K562 (cell line): Measurements from ENCODE around the gene TTC13. TPM values are rescaled to one million over a fixed set of nuclear protein-coding genes. Genes with fewer than 3 reads are reported as not detected.
A peak's percentile ranks its signal among the peaks of the same experiment; 100 is the strongest.

Experiments used
- ATAC-seq: fragments of 200-7000 bp; cut with Tn5 transposase; 3 replicates; pipeline ENCODE4 v1.9.1; 2020; ENCODE audit warnings: moderate library complexity
- BruUV-seq: library from RNA; stranded (reverse); fragments of 400-500 nt; replicated peaks from 2 replicates; lab custom pipeline; 2021; lab: Mats Ljungman, UMichigan
- CTCF ChIA-PET: fragments of 300-600 bp; formaldehyde crosslinking; extraction: SDS; loops from one replicate; lab custom pipeline; 2021; ENCODE audit warnings: low intra/inter-chr PET ratio; lab: Yijun Ruan, JAX
- POLR2A ChIA-PET: fragments of 300-600, 350-650 bp; sonication (Branson Sonifier 250); formaldehyde crosslinking; extraction: SDS; loops from one replicate; lab custom pipeline; 2021; ENCODE audit warnings: antibody characterized with exemption, inconsistent platforms; lab: Yijun Ruan, JAX
- DNase-seq, 4 experiments: peaks; one replicate each; pipeline versions ENCODE4 v3.0.0 to v3.0.0-alpha.2; 2011 to 2018; ENCODE audit warnings: low spot score in 3 of 4, mixed read lengths in 3 of 4; ENCODE audit errors: extremely low read depth in 1 of 4
- FAIRE-seq: peaks from 2 replicates; lab custom pipeline; 2011; peaks lifted over from hg19 to GRCh38; lab: Jason Lieb, UNC
- H2AFZ ChIP-seq: 2 replicates; pipeline ENCODE4 v1.6.0; 2011; ENCODE audit warnings: low read depth, low read length, control low read depth, inconsistent platforms
- H3K27ac ChIP-seq: fragments of 200-600 bp; 3 replicates; pipeline ENCODE4 v1.8.0; 2011; ENCODE audit warnings: low read depth, mild to moderate bottlenecking, control low read depth, inconsistent platforms, low read length, moderate library complexity, mixed read lengths; ENCODE audit errors: extremely low read depth
- H3K27me3 ChIP-seq, 2 experiments: fragments of 300-600 bp in 1 of 2; 2 replicates in 1 of 2; 3 replicates in 1 of 2; pipeline versions ENCODE4 v1.6.0 to v1.8.0; 2011; ENCODE audit warnings: inconsistent platforms in 2 of 2, low read length in 2 of 2, mild to moderate bottlenecking in 1 of 2, mixed read lengths in 1 of 2, moderate library complexity in 1 of 2; ENCODE audit not compliant: control insufficient read depth in 2 of 2, insufficient read depth in 2 of 2
- H3K36me3 ChIP-seq: fragments of 300-600 bp; 3 replicates; pipeline ENCODE4 v1.8.0; 2011; ENCODE audit warnings: mild to moderate bottlenecking, low read length, inconsistent platforms; ENCODE audit not compliant: control insufficient read depth, insufficient read depth
- H3K4me1 ChIP-seq, 2 experiments: fragments of 200-600 bp in 1 of 2; replicated peaks in 1 of 2; 2 replicates in 1 of 2; 3 replicates in 1 of 2; pipeline versions ENCODE4 v1.5.1 to v1.8.0; 2011; ENCODE audit warnings: inconsistent platforms in 2 of 2, low read length in 2 of 2, mild to moderate bottlenecking in 1 of 2, mixed read lengths in 1 of 2, moderate library complexity in 1 of 2; ENCODE audit not compliant: control insufficient read depth in 2 of 2, insufficient read depth in 2 of 2
- H3K4me2 ChIP-seq: 2 replicates; pipeline ENCODE4 v1.6.1; 2011; ENCODE audit warnings: low read length, control low read depth, inconsistent platforms, mixed read lengths; ENCODE audit not compliant: insufficient read depth
- H3K4me3 ChIP-seq: fragments of 200-600 bp; sonication (generic), shearing (Covaris generic); 2 replicates; pipeline ENCODE4 v1.5.1; 2016; ENCODE audit warnings: control low read depth, inconsistent platforms
- H3K79me2 ChIP-seq: fragments of 200-600 bp; 3 replicates; pipeline ENCODE4 v1.8.0; 2011; ENCODE audit warnings: low read length, inconsistent platforms; ENCODE audit not compliant: control insufficient read depth, insufficient read depth
- H3K9ac ChIP-seq, 2 experiments: 2 replicates each; pipeline versions ENCODE4 v1.6.0 to v1.6.1; 2011; ENCODE audit warnings: low read depth in 2 of 2, low read length in 2 of 2, control low read depth in 1 of 2, inconsistent platforms in 1 of 2, mild to moderate bottlenecking in 1 of 2, mixed read lengths in 1 of 2; ENCODE audit not compliant: insufficient read depth in 1 of 2
- H3K9me1 ChIP-seq: one replicate; pipeline ENCODE4 v1.6.0; 2011; ENCODE audit warnings: inconsistent platforms, mild to moderate bottlenecking, low read length, moderate library complexity; ENCODE audit not compliant: control insufficient read depth, insufficient read depth
- H3K9me3 ChIP-seq: replicated peaks from 2 replicates; pipeline ENCODE4 v1.5.1; 2011; ENCODE audit warnings: low read depth, low read length, inconsistent platforms; ENCODE audit not compliant: control insufficient read depth, insufficient read depth
- H4K20me1 ChIP-seq: replicated peaks from 2 replicates; pipeline ENCODE4 v1.6.1; 2011; ENCODE audit warnings: low read length, inconsistent platforms, mixed read lengths; ENCODE audit not compliant: control insufficient read depth, insufficient read depth
- ATF2 ChIP-seq: sonication (generic); formaldehyde crosslinking; IDR thresholded peaks from 2 replicates; pipeline ENCODE4 v1.8.1; 2022; ENCODE audit warnings: missing genetic modification reagents
- CTCF ChIP-seq, 3 experiments: IDR thresholded peaks in 2 of 3; conservative IDR thresholded peaks in 1 of 3; 2 replicates each; pipeline ENCODE4 v1.5.1; 2011 to 2012; ENCODE audit warnings: low read length in 3 of 3, mild to moderate bottlenecking in 3 of 3, control low read depth in 2 of 3, improper control_type of control experiment in 1 of 3, inconsistent platforms in 1 of 3, low read depth in 1 of 3, mixed read lengths in 1 of 3, moderate library complexity in 1 of 3; ENCODE audit not compliant: insufficient read depth in 2 of 3
- GTF2A2 ChIP-seq: IDR thresholded peaks from 2 replicates; pipeline ENCODE4 v1.6.1; 2016; ENCODE audit warnings: mild to moderate bottlenecking, missing genetic modification characterization, missing compliant biosample characterization
- IRF2 ChIP-seq: sonication (generic); formaldehyde crosslinking; IDR thresholded peaks from 2 replicates; pipeline ENCODE4 v1.8.1; 2022; ENCODE audit warnings: mild to moderate bottlenecking, missing genetic modification reagents
- MBD2 ChIP-seq: sonication (generic); IDR thresholded peaks from 2 replicates; pipeline ENCODE4 v1.6.1; 2016; ENCODE audit warnings: low read depth, borderline replicate concordance
- NUFIP1 ChIP-seq: fragments of 450-650 bp; IDR thresholded peaks from 2 replicates; pipeline ENCODE4 v1.6.1; 2018; ENCODE audit not compliant: partially characterized antibody
- PCBP2 ChIP-seq: fragments of 200-400 bp; formaldehyde crosslinking; IDR thresholded peaks from 2 replicates; pipeline ENCODE4 v1.6.1; 2018; ENCODE audit warnings: low read length, low read depth, mild to moderate bottlenecking, moderate library complexity; ENCODE audit not compliant: poor library complexity, severe bottlenecking
- RAD21 ChIP-seq, 2 experiments: fragments of 250-450 bp in 1 of 2; fragments of 450-650 bp in 1 of 2; sonication (Bioruptor Pico) in 1 of 2; formaldehyde crosslinking in 1 of 2; IDR thresholded peaks in 1 of 2; conservative IDR thresholded peaks in 1 of 2; 2 replicates each; pipeline versions ENCODE4 v1.4.0 to v1.8.0; 2020 to 2022; ENCODE audit warnings: mild to moderate bottlenecking in 2 of 2, moderate library complexity in 1 of 2
- RBM14 ChIP-seq: fragments of 200-400 bp; formaldehyde crosslinking; IDR thresholded peaks from 2 replicates; pipeline ENCODE4 v1.6.1; 2018; ENCODE audit warnings: low read depth, mild to moderate bottlenecking, low read length, moderate library complexity, borderline replicate concordance; ENCODE audit not compliant: insufficient read depth
- TARDBP ChIP-seq: fragments of 450-650 bp; IDR thresholded peaks from 2 replicates; pipeline ENCODE4 v1.6.1; 2016
- U2AF2 ChIP-seq: fragments of 200-400 bp; formaldehyde crosslinking; optimal IDR thresholded peaks from 2 replicates; pipeline ENCODE3; 2017; ENCODE audit warnings: low read depth, mild to moderate bottlenecking, low read length
- ZBTB9 ChIP-seq: fragments of 450-650 bp; formaldehyde crosslinking; IDR thresholded peaks from 2 replicates; pipeline ENCODE4 v1.4.0; 2020; ENCODE audit warnings: mild to moderate bottlenecking, moderate library complexity
- ZFP36 ChIP-seq: fragments of 150-350 bp; IDR thresholded peaks from 2 replicates; pipeline ENCODE4 v1.6.1; 2018; ENCODE audit warnings: low read length, low read depth; ENCODE audit not compliant: partially characterized antibody
- ZFPM2 ChIP-seq: fragments of 250-450 bp; sonication (Bioruptor Pico); IDR thresholded peaks from 2 replicates; pipeline ENCODE4 v1.5.1; 2022; ENCODE audit warnings: mild to moderate bottlenecking
- ZNF212 ChIP-seq: fragments of 450-650 bp; formaldehyde crosslinking; IDR thresholded peaks from 2 replicates; pipeline ENCODE4 v1.4.0; 2020; ENCODE audit warnings: mild to moderate bottlenecking
- ZNF408 ChIP-seq: fragments of 250-450 bp; sonication (Bioruptor Pico); IDR thresholded peaks from 2 replicates; pipeline ENCODE4 v1.4.0; 2020; ENCODE audit warnings: low read depth, mild to moderate bottlenecking, moderate library complexity
- WGBS: fragments of 100-300 bp; shearing (Covaris generic); methylation state at CpG from one replicate; pipeline ENCODE4 v1.1.6; 2016; ENCODE audit warnings: low coverage, mixed read lengths; ENCODE audit not compliant: insufficient coverage; ENCODE audit errors: missing lambda C conversion rate; 5-methylcytosine and 5-hydroxymethylcytosine counted together
- in situ Hi-C: fragments of 300-500 bp; cut with MboI; formaldehyde crosslinking; loops from 4 replicates; pipeline ENCODE4 v1.15.0; 2018; ENCODE audit warnings: inconsistent platforms, mixed read lengths
- intact Hi-C: fragments of 100-400 bp; cut with micrococcal nuclease; formaldehyde crosslinking; loops from 2 replicates; pipeline ENCODE4 v1.14.2; 2022
- polyA plus RNA-seq, 8 experiments: library from polyadenylated mRNA; depleted of rRNA in 4 of 8; stranded (reverse) in 5 of 8; unstranded in 3 of 8; fragments of >200 nt; fragmentation: Nextera tagmentation in 2 of 8; fragmentation: Illumina TruSeq in 1 of 8; extraction: Ambion mirVana in 2 of 8; extraction: Trizol in 1 of 8; gene quantifications; 2 replicates each; pipeline versions ENCODE4 v1.2.1 to v1.2.3, GENCODE V29; 2011 to 2014; ENCODE audit warnings: inconsistent platforms in 1 of 8, missing spikeins in 1 of 8
- total RNA-seq, 7 experiments: library from RNA; depleted of rRNA in 6 of 7; stranded (reverse); fragments of >200 nt in 6 of 7; fragmentation: Illumina TruSeq in 2 of 7; extraction: Trizol in 2 of 7; gene quantifications; 2 replicates each; pipeline versions ENCODE4 v1.2.1 to v1.2.3, GENCODE V29; 2011 to 2021; ENCODE audit warnings: low replicate concordance in 1 of 7
- TF ChIP-seq, protein P1 (sequence below): fragments of 250-450 bp; sonication (Bioruptor Pico); IDR thresholded peaks from 2 replicates; pipeline ENCODE4 v1.8.0; 2022; ENCODE audit warnings: inconsistent platforms

Gene TTC13
- total and polyA plus RNA-seq, 9 of the 15 experiments (the other 6 are each of a cell fraction or from before 2014, with no cell fraction given): 1.7 to 13.8 (median 9.6) TPM

DNA sequence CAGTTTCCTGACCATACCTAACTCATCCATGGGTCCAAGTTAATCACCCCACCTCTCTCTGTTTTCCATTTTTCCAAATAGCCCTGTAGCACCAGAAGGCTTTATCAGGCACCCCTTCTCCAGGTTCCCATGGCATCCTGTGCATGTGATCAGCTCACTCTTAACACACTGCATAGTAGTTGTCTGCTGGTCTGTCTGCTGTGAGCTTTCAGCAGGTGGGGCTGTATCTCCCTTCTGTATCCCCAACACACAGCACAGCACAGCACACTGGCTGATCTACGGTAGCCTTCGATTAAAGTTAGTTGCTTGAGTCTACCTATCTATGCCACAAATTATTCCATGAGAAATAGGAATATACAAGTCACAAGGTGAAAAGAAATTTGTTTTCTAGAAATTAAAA lies 56.0 kb downstream of the TTC13 start:
- intact Hi-C loops: no loop called here
- no peaks in the 10 kb centered on the region for H3K9me3 ChIP-seq
- no peaks in the 10 kb centered on the region for H3K79me2 ChIP-seq
- H3K9me1 ChIP-seq: peaks cover 3% of the 10 kb centered on the region
- FAIRE-seq (peak; percentile 23), ATAC-seq (peak; percentile 80), DNase-seq (peak in 1 of 4 experiments; percentile 20)
- H3K9ac ChIP-seq: no peak overlapping the region
- H4K20me1 ChIP-seq: no peaks in the 10 kb centered on the region
- ChIA-PET CTCF (interaction anchor here (1.9 kb wide), 1 partner anchor 169 kb away, joined by 4 read pairs; no protein-coding TSS in a partner anchor), POLR2A (interaction anchor here (0.8 to 1.2 kb wide), 5 partner anchors 11 to 172 kb away, joined by 3 read pairs; no protein-coding TSS in a partner anchor)
- peak; percentile 29 to 50 (median 30); a peak in 3 of 6 replicates for TF ChIP-seq CTCF (IDR thresholded peaks at IDR 0.05 in 2 of 3, conservative IDR thresholded peaks at IDR 0.05 in 1 of 3; ENCODE audit: insufficient read depth in 2 of 3, low read depth in 1 of 3, low read length in 3 of 3)
- TF ChIP-seq NUFIP1: no peak
- no peak for TF ChIP-seq ZFPM2
- no peak for TF ChIP-seq TARDBP
- TF ChIP-seq U2AF2: no peak
- TF ChIP-seq RBM14: no peak
- TF ChIP-seq ZFP36: peak; percentile 4
- no peak for TF ChIP-seq ATF2 (CRISPR knock-in tag)
- no peak for TF ChIP-seq ZNF212 (CRISPR knock-in tag)
- no peak for TF ChIP-seq ZBTB9 (CRISPR knock-in tag)
- TF ChIP-seq, protein P1, sequence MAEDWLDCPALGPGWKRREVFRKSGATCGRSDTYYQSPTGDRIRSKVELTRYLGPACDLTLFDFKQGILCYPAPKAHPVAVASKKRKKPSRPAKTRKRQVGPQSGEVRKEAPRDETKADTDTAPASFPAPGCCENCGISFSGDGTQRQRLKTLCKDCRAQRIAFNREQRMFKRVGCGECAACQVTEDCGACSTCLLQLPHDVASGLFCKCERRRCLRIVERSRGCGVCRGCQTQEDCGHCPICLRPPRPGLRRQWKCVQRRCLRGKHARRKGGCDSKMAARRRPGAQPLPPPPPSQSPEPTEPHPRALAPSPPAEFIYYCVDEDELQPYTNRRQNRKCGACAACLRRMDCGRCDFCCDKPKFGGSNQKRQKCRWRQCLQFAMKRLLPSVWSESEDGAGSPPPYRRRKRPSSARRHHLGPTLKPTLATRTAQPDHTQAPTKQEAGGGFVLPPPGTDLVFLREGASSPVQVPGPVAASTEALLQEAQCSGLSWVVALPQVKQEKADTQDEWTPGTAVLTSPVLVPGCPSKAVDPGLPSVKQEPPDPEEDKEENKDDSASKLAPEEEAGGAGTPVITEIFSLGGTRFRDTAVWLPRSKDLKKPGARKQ (CRISPR knock-in tag): no peak
- no peak for TF ChIP-seq GTF2A2
- TF ChIP-seq MBD2: no peak
- no peak for TF ChIP-seq ZNF408 (CRISPR knock-in tag)
- TF ChIP-seq IRF2 (CRISPR knock-in tag): no peak
- TF ChIP-seq PCBP2: no peak
- peak; percentile 28 to 53 for TF ChIP-seq RAD21 (CRISPR knock-in tag; conservative IDR thresholded peaks at IDR 0.05 in 1 of 2, IDR thresholded peaks at IDR 0.05 in 1 of 2)
- 80% methylated on average over 2 of the region's 2 CpGs for WGBS
- H3K4me2 ChIP-seq: no peak overlapping the region
- H3K4me3 ChIP-seq: no peak overlapping the region
- H3K27ac ChIP-seq: no peak overlapping the region
- no peaks in the 10 kb centered on the region for H3K27me3 ChIP-seq
- no TSS peak for BruUV-seq
- H3K36me3 ChIP-seq: peaks cover 33% of the 10 kb centered on the region
- no peaks in the 10 kb centered on the region; a peak in 2 of 5 replicates for H3K4me1 ChIP-seq
- in situ Hi-C loops: loop anchor here (5.0 kb wide), 1 partner anchor 180 kb away; no protein-coding TSS in a partner anchor
- no peak overlapping the region for H2AFZ ChIP-seq
